Breast epithelium (tissue), 3 donors: ENCODE measurements around the gene ATP9A.

Experiments
- CTCF ChIP-seq, 3 donors: fragments of 450-650 bp; IDR thresholded peaks; one replicate each; pipeline ENCODE4 v1.5.1; 2016 to 2017; ENCODE audit warnings: antibody characterized with exemption in 3 of 3, mild to moderate bottlenecking in 3 of 3, moderate library complexity in 3 of 3
- POLR2A ChIP-seq: fragments of 450-650 bp; IDR thresholded peaks from one replicate; pipeline ENCODE4 v1.6.1; 2016; ENCODE audit warnings: antibody characterized with exemption, mild to moderate bottlenecking, moderate library complexity

GRCh38 chr20:51738877-51739447, 29.2 kb downstream of the ATP9A start:
- TF ChIP-seq POLR2A: no peak
- no peak for TF ChIP-seq CTCF (IDR thresholded peaks at IDR 0.05)
